Measurements from ENCODE around the gene MTARC2. TPM values are rescaled to one million over a fixed set of nuclear protein-coding genes. Genes with fewer than 3 reads are reported as not detected.

MTARC2 gene
- polyA plus RNA-seq, 2 donors, result 5.0 to 6.0 TPM

- Histone ChIP-seq H3K27ac (ENCODE audit: low read depth in 2 of 2, low read length in 1 of 2) (no peak overlapping the region), H3K36me3 (ENCODE audit: control insufficient read depth in 2 of 2, insufficient read depth in 2 of 2, low read length in 1 of 2) (peaks cover 3 to 6% of the 10 kb centered on the region in 2 donors), H3K4me3 (ENCODE audit: low read depth in 1 of 2, low read length in 2 of 2) (no peak overlapping the region), H3K27me3 (ENCODE audit: control insufficient read depth in 1 of 2, insufficient read depth in 2 of 2, low read length in 2 of 2) (no peaks in the 10 kb centered on the region), H3K4me1 (ENCODE audit: control insufficient read depth in 2 of 2, insufficient read depth in 2 of 2, low read length in 1 of 2) (no peaks in the 10 kb centered on the region), H3K9me3 (ENCODE audit: control insufficient read depth in 2 of 2, insufficient read depth in 1 of 2, low read depth in 1 of 2, low read length in 1 of 2) (no peaks in the 10 kb centered on the region)
- 43 to 62% methylated on average over 7 of the region's 7 CpGs for WGBS, 2 donors
These were observed 13.7 kb downstream of the MTARC2 start for GRCh38 chr1:220761688-220762427.

GRCh38 chr1:220764757-220765156, 16.6 kb downstream of the MTARC2 start:
- no peak overlapping the region for H3K27ac ChIP-seq (ENCODE audit: low read depth in 2 of 2, low read length in 1 of 2)
- H3K27me3 ChIP-seq (ENCODE audit: control insufficient read depth in 1 of 2, insufficient read depth in 2 of 2, low read length in 2 of 2), result no peaks in the 10 kb centered on the region
- peaks cover 3 to 6% of the 10 kb centered on the region in 2 donors for H3K36me3 ChIP-seq (ENCODE audit: control insufficient read depth in 2 of 2, insufficient read depth in 2 of 2, low read length in 1 of 2)
- no peak overlapping the region for H3K4me3 ChIP-seq (ENCODE audit: low read depth in 1 of 2, low read length in 2 of 2)
- peaks cover 0 to 3% of the 10 kb centered on the region in 2 donors for H3K4me1 ChIP-seq (ENCODE audit: control insufficient read depth in 2 of 2, insufficient read depth in 2 of 2, low read length in 1 of 2)
- 87 to 94% methylated on average over 3 of the region's 3 CpGs for WGBS, 2 donors
- H3K9me3 ChIP-seq (ENCODE audit: control insufficient read depth in 2 of 2, insufficient read depth in 1 of 2, low read depth in 1 of 2, low read length in 1 of 2), result no peaks in the 10 kb centered on the region

- H3K27me3 ChIP-seq (ENCODE audit: control insufficient read depth in 1 of 2, insufficient read depth in 2 of 2, low read length in 2 of 2), result no peaks in the 10 kb centered on the region
- H3K4me3 ChIP-seq (ENCODE audit: low read depth in 1 of 2, low read length in 2 of 2), result no peak overlapping the region
- 46 to 57% methylated on average over 8 of the region's 8 CpGs for WGBS, 2 donors
- H3K9me3 ChIP-seq (ENCODE audit: control insufficient read depth in 2 of 2, insufficient read depth in 1 of 2, low read depth in 1 of 2, low read length in 1 of 2), result no peaks in the 10 kb centered on the region
- H3K4me1 ChIP-seq (ENCODE audit: control insufficient read depth in 2 of 2, insufficient read depth in 2 of 2, low read length in 1 of 2), result peaks cover 0 to 3% of the 10 kb centered on the region in 2 donors
- H3K36me3 ChIP-seq (ENCODE audit: control insufficient read depth in 2 of 2, insufficient read depth in 2 of 2, low read length in 1 of 2), result peaks cover 6 to 9% of the 10 kb centered on the region in 2 donors
- H3K27ac ChIP-seq (ENCODE audit: low read depth in 2 of 2, low read length in 1 of 2), result peak overlapping the region in 1 of 2 donors; percentile 28
These were observed 19.4 kb downstream of the MTARC2 start for GRCh38 chr1:220767312-220768125.

DNA sequence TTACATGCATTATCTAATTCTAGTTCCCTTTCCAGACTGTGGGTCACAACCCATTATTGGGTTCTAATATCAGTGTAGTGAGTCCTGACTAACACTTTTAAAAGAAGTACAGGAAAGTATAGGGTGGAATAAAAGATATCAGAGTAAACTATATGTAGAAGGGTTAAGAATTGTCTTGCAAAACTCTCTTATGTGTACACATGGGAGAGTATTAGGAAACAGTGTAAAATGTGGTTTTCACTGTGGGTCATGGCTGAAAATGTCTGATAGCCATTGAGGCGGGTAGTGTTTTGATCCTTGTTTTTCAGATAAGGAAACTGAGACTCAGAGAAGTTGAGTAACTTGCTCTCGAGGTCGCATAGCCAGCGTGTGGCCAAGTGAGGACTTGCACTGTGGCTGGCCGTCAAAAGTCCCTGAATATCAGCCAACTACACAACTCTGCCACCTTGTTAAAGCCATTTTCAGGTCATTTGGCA, 20.0 kb downstream of the MTARC2 start:
- 54 to 58% methylated on average over 5 of the region's 5 CpGs for WGBS, 2 donors
- Histone ChIP-seq H3K9me3 (ENCODE audit: control insufficient read depth in 2 of 2, insufficient read depth in 1 of 2, low read depth in 1 of 2, low read length in 1 of 2) (no peaks in the 10 kb centered on the region), H3K4me1 (ENCODE audit: control insufficient read depth in 2 of 2, insufficient read depth in 2 of 2, low read length in 1 of 2) (peaks cover 0 to 3% of the 10 kb centered on the region in 2 donors), H3K27ac (ENCODE audit: low read depth in 2 of 2, low read length in 1 of 2) (peak overlapping the region in 1 of 2 donors; percentile 48), H3K27me3 (ENCODE audit: control insufficient read depth in 1 of 2, insufficient read depth in 2 of 2, low read length in 2 of 2) (no peaks in the 10 kb centered on the region), H3K4me3 (ENCODE audit: low read depth in 1 of 2, low read length in 2 of 2) (no peak overlapping the region), H3K36me3 (ENCODE audit: control insufficient read depth in 2 of 2, insufficient read depth in 2 of 2, low read length in 1 of 2) (peaks cover 4 to 6% of the 10 kb centered on the region in 2 donors)

DNA sequence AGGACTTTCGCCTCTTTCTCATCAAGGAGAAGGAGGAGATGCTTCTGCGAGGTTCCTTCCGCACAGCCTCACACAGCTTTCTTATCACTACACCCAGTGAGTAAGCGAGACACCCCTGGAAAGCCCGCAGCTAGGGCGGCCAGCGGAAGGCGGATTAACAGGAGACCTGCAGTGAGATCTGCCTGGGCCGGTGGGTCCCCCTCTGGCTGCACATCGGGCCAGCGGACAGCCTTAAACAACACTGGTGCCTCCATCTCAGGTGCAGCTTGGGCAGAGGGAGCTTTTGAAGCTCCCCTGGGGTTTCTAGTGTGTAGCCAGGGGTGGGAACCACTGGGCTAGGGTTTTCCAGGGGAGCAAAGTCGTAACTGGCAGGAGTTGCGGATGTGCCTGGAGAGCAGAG, 21.1 kb downstream of the MTARC2 start:
- Histone ChIP-seq H3K27ac (ENCODE audit: low read depth in 2 of 2, low read length in 1 of 2) (no peak overlapping the region), H3K4me3 (ENCODE audit: low read depth in 1 of 2, low read length in 2 of 2) (no peak overlapping the region), H3K9me3 (ENCODE audit: control insufficient read depth in 2 of 2, insufficient read depth in 1 of 2, low read depth in 1 of 2, low read length in 1 of 2) (no peaks in the 10 kb centered on the region), H3K36me3 (ENCODE audit: control insufficient read depth in 2 of 2, insufficient read depth in 2 of 2, low read length in 1 of 2) (peaks cover 3 to 4% of the 10 kb centered on the region in 2 donors), H3K27me3 (ENCODE audit: control insufficient read depth in 1 of 2, insufficient read depth in 2 of 2, low read length in 2 of 2) (no peaks in the 10 kb centered on the region), H3K4me1 (ENCODE audit: control insufficient read depth in 2 of 2, insufficient read depth in 2 of 2, low read length in 1 of 2) (peaks cover 0 to 3% of the 10 kb centered on the region in 2 donors)
- 93 to 95% methylated on average over 13 of the region's 13 CpGs for WGBS, 2 donors

GRCh38 chr1:220770245-220770913, 22.3 kb downstream of the MTARC2 start:
- H3K4me3 ChIP-seq (ENCODE audit: low read depth in 1 of 2, low read length in 2 of 2), result no peak overlapping the region

DNA sequence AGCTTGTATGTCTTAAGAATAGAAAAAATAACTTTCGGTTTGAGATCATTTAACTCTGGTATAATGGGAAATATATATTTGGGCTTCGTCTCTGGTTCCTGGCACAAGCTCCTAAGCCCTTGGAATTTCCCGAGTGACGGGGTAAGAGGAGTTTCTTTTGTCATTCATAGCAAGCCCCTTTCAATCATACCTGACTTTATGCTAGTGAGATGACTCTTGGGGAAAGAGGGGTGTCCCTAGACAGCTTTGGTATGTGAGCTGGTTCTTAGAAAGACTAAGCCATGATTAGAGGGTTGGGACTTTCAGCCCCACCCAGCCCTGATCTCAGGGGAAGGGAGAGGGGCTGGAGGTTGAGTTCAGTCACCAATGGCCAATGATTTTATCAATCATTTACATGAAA, 24.7 kb downstream of the MTARC2 start:
- Histone ChIP-seq H3K36me3 (ENCODE audit: control insufficient read depth in 2 of 2, insufficient read depth in 2 of 2, low read length in 1 of 2) (peaks cover 3 to 4% of the 10 kb centered on the region in 2 donors), H3K4me3 (ENCODE audit: low read depth in 1 of 2, low read length in 2 of 2) (no peak overlapping the region), H3K9me3 (ENCODE audit: control insufficient read depth in 2 of 2, insufficient read depth in 1 of 2, low read depth in 1 of 2, low read length in 1 of 2) (no peaks in the 10 kb centered on the region), H3K27me3 (ENCODE audit: control insufficient read depth in 1 of 2, insufficient read depth in 2 of 2, low read length in 2 of 2) (no peaks in the 10 kb centered on the region), H3K4me1 (ENCODE audit: control insufficient read depth in 2 of 2, insufficient read depth in 2 of 2, low read length in 1 of 2) (peaks cover 0 to 3% of the 10 kb centered on the region in 2 donors), H3K27ac (ENCODE audit: low read depth in 2 of 2, low read length in 1 of 2) (no peak overlapping the region)
- WGBS, 2 donors, result 76 to 81% methylated on average over 4 of the region's 4 CpGs

More at GRCh38 chr1:220770245-220770913, 22.3 kb downstream of the MTARC2 start:
- H3K4me1 ChIP-seq (ENCODE audit: control insufficient read depth in 2 of 2, insufficient read depth in 2 of 2, low read length in 1 of 2), result peaks cover 0 to 3% of the 10 kb centered on the region in 2 donors
- 89 to 90% methylated on average over 15 of the region's 15 CpGs for WGBS, 2 donors
- no peaks in the 10 kb centered on the region for H3K27me3 ChIP-seq (ENCODE audit: control insufficient read depth in 1 of 2, insufficient read depth in 2 of 2, low read length in 2 of 2)
- H3K36me3 ChIP-seq (ENCODE audit: control insufficient read depth in 2 of 2, insufficient read depth in 2 of 2, low read length in 1 of 2), result peaks cover 3 to 4% of the 10 kb centered on the region in 2 donors
- no peak overlapping the region for H3K27ac ChIP-seq (ENCODE audit: low read depth in 2 of 2, low read length in 1 of 2)
- H3K9me3 ChIP-seq (ENCODE audit: control insufficient read depth in 2 of 2, insufficient read depth in 1 of 2, low read depth in 1 of 2, low read length in 1 of 2), result no peaks in the 10 kb centered on the region

- no peaks in the 10 kb centered on the region for H3K27me3 ChIP-seq (ENCODE audit: control insufficient read depth in 1 of 2, insufficient read depth in 2 of 2, low read length in 2 of 2)
- no peaks in the 10 kb centered on the region for H3K9me3 ChIP-seq (ENCODE audit: control insufficient read depth in 2 of 2, insufficient read depth in 1 of 2, low read depth in 1 of 2, low read length in 1 of 2)
- H3K4me3 ChIP-seq (ENCODE audit: low read depth in 1 of 2, low read length in 2 of 2), result no peak overlapping the region
- WGBS, 2 donors, result 28 to 29% methylated on average over 8 of the region's 8 CpGs
- no peak overlapping the region for H3K27ac ChIP-seq (ENCODE audit: low read depth in 2 of 2, low read length in 1 of 2)
- H3K4me1 ChIP-seq (ENCODE audit: control insufficient read depth in 2 of 2, insufficient read depth in 2 of 2, low read length in 1 of 2), result no peaks in the 10 kb centered on the region
- peaks cover 3 to 4% of the 10 kb centered on the region in 2 donors for H3K36me3 ChIP-seq (ENCODE audit: control insufficient read depth in 2 of 2, insufficient read depth in 2 of 2, low read length in 1 of 2)
These were observed 27.2 kb downstream of the MTARC2 start for GRCh38 chr1:220775240-220775853.

DNA sequence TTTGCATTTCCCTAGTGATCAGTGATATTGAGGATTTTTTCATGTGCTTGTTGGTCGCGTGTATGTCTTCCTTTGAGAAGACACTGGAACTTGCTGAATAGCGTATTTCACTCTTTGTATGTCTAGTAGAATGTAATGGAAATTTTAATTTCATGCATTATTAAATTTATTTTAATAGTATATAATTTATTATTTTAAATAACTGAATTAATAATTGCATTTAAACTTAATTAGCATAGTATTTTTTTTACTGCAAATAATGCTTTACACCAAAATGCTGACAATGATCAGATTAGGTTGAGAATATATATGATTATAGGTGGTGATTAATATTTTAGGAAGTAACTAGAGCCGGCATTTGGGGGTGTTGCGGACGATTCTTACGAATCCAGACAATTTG, 28.1 kb downstream of the MTARC2 start:
- WGBS, 2 donors, result 91 to 92% methylated on average over 7 of the region's 7 CpGs
- H3K4me1 ChIP-seq (ENCODE audit: control insufficient read depth in 2 of 2, insufficient read depth in 2 of 2, low read length in 1 of 2), result no peaks in the 10 kb centered on the region
- no peak overlapping the region for H3K4me3 ChIP-seq (ENCODE audit: low read depth in 1 of 2, low read length in 2 of 2)
- H3K27me3 ChIP-seq (ENCODE audit: control insufficient read depth in 1 of 2, insufficient read depth in 2 of 2, low read length in 2 of 2), result no peaks in the 10 kb centered on the region
- no peak overlapping the region for H3K27ac ChIP-seq (ENCODE audit: low read depth in 2 of 2, low read length in 1 of 2)
- no peaks in the 10 kb centered on the region for H3K9me3 ChIP-seq (ENCODE audit: control insufficient read depth in 2 of 2, insufficient read depth in 1 of 2, low read depth in 1 of 2, low read length in 1 of 2)
- no peaks in the 10 kb centered on the region for H3K36me3 ChIP-seq (ENCODE audit: control insufficient read depth in 2 of 2, insufficient read depth in 2 of 2, low read length in 1 of 2)
